Psoas muscle (tissue), 8 donors: ENCODE measurements around the gene MGA. TPM values are rescaled to one million over a fixed set of nuclear protein-coding genes. Genes with fewer than 3 reads are reported as not detected.

Experiments
- ATAC-seq, 4 donors: fragments of 200-7000 bp; cut with Tn5 transposase; one replicate each; pipeline ENCODE4 v1.9.1; 2020; ENCODE audit warnings: moderate library complexity in 3 of 4, mild to moderate bottlenecking in 2 of 4
- DNase-seq, 2 donors: peaks; one replicate each; pipeline ENCODE4 v3.0.0-alpha.2; 2020
- H3K27ac ChIP-seq: fragments of 200-600 bp; one replicate; pipeline ENCODE4 v1.8.0; 2022
- H3K27me3 ChIP-seq, 3 donors: fragments of 200-600 bp in 1 of 3; one replicate each; pipeline versions ENCODE4 v1.6.1 to v1.8.0; 2013 to 2022; ENCODE audit warnings: low read length in 2 of 3, mild to moderate bottlenecking in 2 of 3, moderate library complexity in 1 of 3; ENCODE audit not compliant: insufficient read depth in 3 of 3
- H3K36me3 ChIP-seq, 2 donors: fragments of 200-600 bp in 1 of 2; one replicate each; pipeline versions ENCODE4 v1.6.1 to v1.8.0; 2013 to 2022; ENCODE audit warnings: low read depth in 1 of 2, mild to moderate bottlenecking in 1 of 2, moderate library complexity in 1 of 2; ENCODE audit not compliant: insufficient read depth in 1 of 2
- H3K4me1 ChIP-seq: fragments of 200-600 bp; one replicate; pipeline ENCODE4 v1.8.0; 2022
- H3K4me3 ChIP-seq: fragments of 200-600 bp; one replicate; pipeline ENCODE4 v1.8.0; 2022; ENCODE audit warnings: mild to moderate bottlenecking
- H3K9me3 ChIP-seq: fragments of 200-600 bp; one replicate; pipeline ENCODE4 v1.8.0; 2022
- CTCF ChIP-seq: fragments of 200-600 bp; IDR thresholded peaks from one replicate; pipeline ENCODE4 v1.8.0; 2022; ENCODE audit warnings: antibody characterized with exemption
- WGBS, 3 donors: extraction: QIAGEN DNeasy Blood & Tissue Kit; methylation state at CpG; one replicate each; pipeline versions ENCODE4 v1.1.6 to v1.1.7; 2013; 5-methylcytosine and 5-hydroxymethylcytosine counted together
- intact Hi-C, 2 donors: fragments of 100-400 bp; cut with DNase I; formaldehyde crosslinking; loops; one replicate each; pipeline versions ENCODE4 v1.11.0 to v1.14.2; 2022
- long read RNA-seq, 2 donors: library from polyadenylated mRNA; unstranded; transcript quantifications; one replicate each; pipeline ENCODE4 v2.0.0, GENCODE V29; 2021
- polyA plus RNA-seq, 3 donors: library from polyadenylated mRNA; stranded (reverse); fragments of 200-250 nt; gene quantifications; one replicate each; pipeline ENCODE4 v1.2.3, GENCODE V29; 2013
- total RNA-seq, 4 donors: library from RNA; stranded (reverse); fragmentation: NEBNext Ultra II Directional in 2 of 4; extraction: Animal tissue kit (Norgen Biotek cat#: 25700) in 2 of 4; gene quantifications; one replicate each; pipeline versions ENCODE4 v1.2.1 to v1.2.4, GENCODE V29; 2021 to 2023
- donor health status: healthy with polysubstance abuse.
- donor health status: DM: no; HTN: no; CAD: no; lungs with moderate emphysema.
- donor health status: Bipolar disorder and iron deficiency.
- donor health status: healthy.
- donor health status: DM: yes; HTN: yes; CAD: no.
- donor health status: DM: no; HTN: no; CAD: no.
- donor health status: DM: no; HTN: no; CAD: no.
- donor health status: DM: yes; HTN: yes; CAD: no.

Gene MGA
- 10 to 100 TPM; 13.1 to 25.8 (median 19.9) TPM for total RNA-seq
- polyA plus RNA-seq = 10 to 100 TPM in 1 of 3 donors, 1 to 10 TPM in 2; 2.6 to 10.5 (median 3.2) TPM
- long read RNA-seq, donor 1, partial matches to known transcripts = 2 of 10 reads
- long read RNA-seq, donor 1, other reads (novel, unspliced or antisense) = 6 of 10 reads
- long read RNA-seq, donor 2, partial matches to known transcripts = 3 of 10 reads
- long read RNA-seq, donor 2, other reads (novel, unspliced or antisense) = 7 of 10 reads

- WGBS, 3 donors = 1% methylated on average over 93 of the region's 93 CpGs
- no peaks in the 10 kb centered on the region for H3K36me3 ChIP-seq
- peak within 1 kb of the TSS; percentile 82 for H3K27ac ChIP-seq
- peaks cover 20% of the 10 kb centered on the region for H3K4me1 ChIP-seq
- H3K4me3 ChIP-seq = peak within 1 kb of the TSS; percentile 76
- peak; percentile 89 to 94 (median 90) for ATAC-seq
- intact Hi-C loops = loop anchor here (1.0 to 10.0 kb wide), 3 partner anchors 38 to 106 kb away; partner anchors contain the start of gene TYRO3 (in 1 of the 2)
- peak; percentile 93 for DNase-seq
- no peak for TF ChIP-seq CTCF
- H3K27me3 ChIP-seq = no peaks in the 10 kb centered on the region
- H3K9me3 ChIP-seq = no peaks in the 10 kb centered on the region
Observed at GRCh38 chr15:41660235-41661077, at the start of gene MGA. Gene MGA (plus strand): TSS chr15:41660405.

- H3K36me3 ChIP-seq = no peaks in the 10 kb centered on the region
- no peaks in the 10 kb centered on the region for H3K27me3 ChIP-seq
- H3K9me3 ChIP-seq = no peaks in the 10 kb centered on the region
- no peak for TF ChIP-seq CTCF
- peak overlapping the region; percentile 72 for H3K4me3 ChIP-seq
- H3K4me1 ChIP-seq = no peaks in the 10 kb centered on the region
- DNase-seq = no peak
- 13 to 19% (median 15%) methylated on average over 18 of the region's 18 CpGs for WGBS, 3 donors
- peak overlapping the region; percentile 84 for H3K27ac ChIP-seq
- no peak for ATAC-seq
- intact Hi-C loops = loop anchor here (1.0 to 5.0 kb wide), 2 partner anchors 40 to 42 kb away; partner anchors contain the start of gene MGA (in 2 of the 2)
Observed at GRCh38 chr15:41620536-41621199, 39.5 kb upstream of the MGA start.

GRCh38 chr15:41621200-41622193 lies 38.7 kb upstream of the MGA start:
- intact Hi-C loops = loop anchor here (1.0 to 5.0 kb wide), 2 partner anchors 39 to 41 kb away; partner anchors contain the start of gene MGA (in 2 of the 2)

More at GRCh38 chr15:41621200-41622193, 38.7 kb upstream of the MGA start:
- 1% methylated on average over 86 to 104 of the region's 104 CpGs for WGBS, 3 donors
- ATAC-seq = peak; percentile 90 to 93 (median 91)
- peak; percentile 83 to 91 for DNase-seq
- Histone ChIP-seq H3K4me3 (peak overlapping the region; percentile 72), H3K9me3 (no peaks in the 10 kb centered on the region), H3K36me3 (no peaks in the 10 kb centered on the region), H3K27me3 (no peaks in the 10 kb centered on the region), H3K4me1 (no peaks in the 10 kb centered on the region), H3K27ac (peak overlapping the region; percentile 84)
- no peak for TF ChIP-seq CTCF
